ENCODE data around the gene HOXC5.

The HOXC5 gene

GRCh38 chr12:54021432-54022013 is 11.3 kb upstream of the HOXC5 start:
- DNase-seq = no peak

GRCh38 chr12:54022960-54023884 is 9.6 kb upstream of the HOXC5 start:
- DNase-seq = no peak

DNA sequence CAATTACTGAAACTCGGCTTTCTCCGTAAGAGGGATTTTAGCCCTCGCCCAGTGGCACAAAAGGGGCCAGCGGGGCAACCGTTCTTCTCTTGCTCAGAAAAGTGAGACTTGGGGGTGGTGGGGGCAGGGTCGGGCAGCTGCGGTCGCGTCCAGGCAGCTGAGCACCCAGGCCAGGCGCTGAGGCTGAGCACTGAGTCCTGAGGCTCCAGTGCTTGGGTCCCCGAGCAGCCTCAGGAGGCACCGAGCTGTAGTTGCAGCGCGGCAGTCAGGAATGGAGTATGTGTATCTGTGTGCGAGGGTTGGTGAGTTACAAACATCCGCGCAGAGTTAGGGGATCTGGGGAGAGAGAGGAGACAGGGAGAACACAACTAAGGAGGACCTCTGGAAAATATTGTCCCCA is 8.7 kb upstream of the HOXC5 start:
- DNase-seq = no peak

DNA sequence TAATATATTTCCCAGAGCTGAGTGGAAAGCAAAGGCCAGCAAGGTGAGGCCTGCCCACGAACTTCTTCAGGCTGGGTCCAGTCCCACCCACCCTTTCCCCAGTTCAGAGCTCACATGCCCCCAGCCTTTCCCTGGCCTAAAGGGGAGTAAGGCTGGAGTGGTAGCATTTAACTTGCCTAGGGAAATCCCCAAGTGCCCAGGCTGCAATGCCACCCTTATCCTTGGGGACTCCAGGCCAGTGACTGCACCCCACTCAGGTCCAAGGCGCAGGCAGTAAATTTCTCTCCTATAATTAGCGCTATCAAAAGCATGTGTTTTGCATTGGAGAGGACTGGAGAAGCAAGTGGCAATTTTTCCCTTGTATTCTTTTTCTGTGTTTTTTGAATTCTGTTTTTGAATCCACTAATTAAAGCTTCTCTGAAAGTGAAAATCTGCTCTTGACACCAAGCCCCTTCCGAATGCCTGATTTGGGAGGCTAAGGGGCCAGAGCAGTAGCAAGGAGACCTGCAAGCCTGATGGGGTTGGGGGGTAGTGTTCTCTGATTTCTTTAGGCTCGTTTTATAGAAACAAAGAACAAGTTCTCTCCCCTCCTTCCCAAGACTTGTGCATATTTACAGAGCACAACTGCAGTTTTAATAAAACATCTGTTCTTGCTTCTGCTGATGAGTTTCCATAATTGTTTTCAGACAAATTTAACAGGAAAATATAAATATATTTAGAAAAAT is 8.1 kb upstream of the HOXC5 start:
- DNase-seq = no peak

GRCh38 chr12:54025499-54026405 is 7.1 kb upstream of the HOXC5 start:
- DNase-seq = no peak

GRCh38 chr12:54026640-54027441 is 6.0 kb upstream of the HOXC5 start:
- DNase-seq = no peak

GRCh38 chr12:54027442-54027786 is 5.4 kb upstream of the HOXC5 start:
- DNase-seq = no peak

DNA sequence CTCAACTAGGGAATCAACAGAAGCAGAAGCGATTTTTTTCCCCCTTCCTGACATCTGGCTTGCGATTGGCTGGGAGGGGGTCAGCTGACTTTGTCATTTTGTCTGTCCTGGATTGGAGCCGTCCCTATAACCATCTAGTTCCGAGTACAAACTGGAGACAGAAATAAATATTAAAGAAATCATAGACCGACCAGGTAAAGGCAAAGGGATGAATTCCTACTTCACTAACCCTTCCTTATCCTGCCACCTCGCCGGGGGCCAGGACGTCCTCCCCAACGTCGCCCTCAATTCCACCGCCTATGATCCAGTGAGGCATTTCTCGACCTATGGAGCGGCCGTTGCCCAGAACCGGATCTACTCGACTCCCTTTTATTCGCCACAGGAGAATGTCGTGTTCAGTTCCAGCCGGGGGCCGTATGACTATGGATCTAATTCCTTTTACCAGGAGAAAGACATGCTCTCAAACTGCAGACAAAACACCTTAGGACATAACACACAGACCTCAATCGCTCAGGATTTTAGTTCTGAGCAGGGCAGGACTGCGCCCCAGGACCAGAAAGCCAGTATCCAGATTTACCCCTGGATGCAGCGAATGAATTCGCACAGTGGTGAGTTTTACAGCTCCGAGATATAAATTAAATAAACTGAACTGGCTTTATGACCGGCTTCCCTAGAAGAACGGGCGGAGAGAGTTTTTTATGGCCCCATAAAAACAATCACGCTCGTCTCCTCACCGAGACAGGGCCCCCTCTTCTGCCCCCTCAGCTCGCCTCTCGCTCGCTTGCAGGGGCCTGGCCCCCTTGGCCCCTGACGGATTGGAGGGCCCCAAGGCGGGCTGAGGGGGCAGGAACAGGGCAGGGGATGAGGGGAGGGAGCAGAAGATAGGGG is 4.3 kb upstream of the HOXC5 start, which contains the start of gene HOXC6:
Gene HOXC6, plus strand, starts transcription at position 127 of the 888 bp plus-strand sequence. Its CDS starts 82 bp downstream, at position 209.
- no peak for DNase-seq

DNA sequence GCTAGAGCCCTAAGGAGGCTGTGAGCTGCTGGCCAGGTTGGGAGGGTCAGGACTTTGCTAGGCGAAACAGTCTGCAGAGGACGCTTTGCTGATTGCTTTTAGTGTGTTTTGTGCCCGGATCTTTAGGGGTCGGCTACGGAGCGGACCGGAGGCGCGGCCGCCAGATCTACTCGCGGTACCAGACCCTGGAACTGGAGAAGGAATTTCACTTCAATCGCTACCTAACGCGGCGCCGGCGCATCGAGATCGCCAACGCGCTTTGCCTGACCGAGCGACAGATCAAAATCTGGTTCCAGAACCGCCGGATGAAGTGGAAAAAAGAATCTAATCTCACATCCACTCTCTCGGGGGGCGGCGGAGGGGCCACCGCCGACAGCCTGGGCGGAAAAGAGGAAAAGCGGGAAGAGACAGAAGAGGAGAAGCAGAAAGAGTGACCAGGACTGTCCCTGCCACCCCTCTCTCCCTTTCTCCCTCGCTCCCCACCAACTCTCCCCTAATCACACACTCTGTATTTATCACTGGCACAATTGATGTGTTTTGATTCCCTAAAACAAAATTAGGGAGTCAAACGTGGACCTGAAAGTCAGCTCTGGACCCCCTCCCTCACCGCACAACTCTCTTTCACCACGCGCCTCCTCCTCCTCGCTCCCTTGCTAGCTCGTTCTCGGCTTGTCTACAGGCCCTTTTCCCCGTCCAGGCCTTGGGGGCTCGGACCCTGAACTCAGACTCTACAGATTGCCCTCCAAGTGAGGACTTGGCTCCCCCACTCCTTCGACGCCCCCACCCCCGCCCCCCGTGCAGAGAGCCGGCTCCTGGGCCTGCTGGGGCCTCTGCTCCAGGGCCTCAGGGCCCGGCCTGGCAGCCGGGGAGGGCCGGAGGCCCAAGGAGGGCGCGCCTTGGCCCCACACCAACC is 3.1 kb upstream of the HOXC5 start:
- no peak for DNase-seq

- no peak for DNase-seq
Observed at GRCh38 chr12:54030442-54030801, 2.4 kb upstream of the HOXC5 start.

DNA sequence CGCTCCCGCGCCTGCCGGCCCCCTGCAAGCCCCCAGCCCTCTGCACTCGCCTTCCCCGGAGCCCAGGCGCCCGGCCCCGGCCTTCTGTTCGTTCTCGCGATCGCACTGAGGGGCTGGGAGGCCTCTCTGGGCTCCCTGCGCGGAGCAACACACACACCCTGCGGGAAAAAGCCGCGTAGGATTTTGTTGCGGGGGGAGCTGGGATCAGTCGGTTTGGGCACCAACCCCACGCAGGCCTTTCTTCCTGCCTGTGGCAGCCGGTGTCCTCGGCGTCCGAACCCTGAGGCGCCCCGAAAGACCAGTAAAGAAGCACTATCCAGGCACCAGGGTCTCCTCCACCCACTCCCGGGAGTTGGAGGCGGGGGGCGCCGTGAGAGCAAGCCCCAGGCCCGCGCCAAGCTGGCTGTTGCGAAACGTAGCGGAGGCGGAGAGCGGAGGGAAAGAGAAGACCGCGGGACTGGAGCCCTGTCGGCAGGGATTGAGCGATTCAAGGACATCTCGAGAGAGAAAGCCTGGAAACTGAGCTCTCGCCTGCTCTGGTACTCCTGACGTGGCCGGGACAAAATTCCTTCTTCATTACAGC is 1.9 kb upstream of the HOXC5 start:
- no peak for DNase-seq

DNA sequence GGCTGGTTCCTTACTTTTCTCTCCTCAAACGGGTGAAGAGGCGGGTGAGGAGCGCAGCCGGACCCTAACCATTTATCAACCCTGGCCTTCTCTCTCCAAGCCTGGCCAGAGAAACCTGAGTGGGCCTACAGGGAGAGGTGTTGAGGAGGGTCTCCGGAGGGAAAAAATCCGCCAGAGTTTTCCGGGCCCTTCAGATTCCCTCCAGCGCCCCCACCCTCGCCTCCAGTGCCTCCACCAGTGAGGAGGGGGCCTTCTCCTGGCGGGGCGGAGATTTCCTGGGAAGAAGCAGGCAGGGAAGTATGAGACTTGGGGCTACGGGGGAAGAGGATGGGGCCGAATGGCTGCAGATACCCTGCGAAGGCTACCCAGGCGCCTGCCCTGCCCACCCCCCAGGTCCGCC is 1.4 kb upstream of the HOXC5 start:
- no peak for DNase-seq

DNA sequence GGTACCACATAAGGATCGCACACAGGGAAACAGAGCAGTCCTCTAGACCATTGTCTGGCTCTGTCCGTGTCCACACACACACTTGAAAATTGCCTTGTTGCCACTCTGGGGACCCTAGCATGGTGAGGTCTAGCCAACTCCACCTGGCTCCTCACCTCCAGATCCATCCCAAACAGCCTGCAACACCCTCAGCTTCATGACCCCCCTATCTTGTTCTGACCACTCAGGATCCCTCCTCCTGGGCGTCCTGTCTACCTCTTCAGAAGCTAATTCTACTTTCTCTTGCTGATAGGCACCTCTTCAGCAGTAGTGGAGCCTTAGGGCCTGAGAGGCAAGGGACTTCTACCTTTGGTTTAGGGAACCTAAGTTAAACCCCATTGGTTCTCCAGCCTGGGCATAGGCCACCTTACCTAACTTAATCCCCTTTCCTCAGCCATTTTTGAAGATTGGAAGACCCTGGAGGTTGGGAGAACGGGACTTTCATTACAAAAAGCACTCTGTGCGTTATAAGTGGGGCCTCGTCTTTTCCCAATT is 697 bp upstream of the HOXC5 start:
- no peak for DNase-seq

DNA sequence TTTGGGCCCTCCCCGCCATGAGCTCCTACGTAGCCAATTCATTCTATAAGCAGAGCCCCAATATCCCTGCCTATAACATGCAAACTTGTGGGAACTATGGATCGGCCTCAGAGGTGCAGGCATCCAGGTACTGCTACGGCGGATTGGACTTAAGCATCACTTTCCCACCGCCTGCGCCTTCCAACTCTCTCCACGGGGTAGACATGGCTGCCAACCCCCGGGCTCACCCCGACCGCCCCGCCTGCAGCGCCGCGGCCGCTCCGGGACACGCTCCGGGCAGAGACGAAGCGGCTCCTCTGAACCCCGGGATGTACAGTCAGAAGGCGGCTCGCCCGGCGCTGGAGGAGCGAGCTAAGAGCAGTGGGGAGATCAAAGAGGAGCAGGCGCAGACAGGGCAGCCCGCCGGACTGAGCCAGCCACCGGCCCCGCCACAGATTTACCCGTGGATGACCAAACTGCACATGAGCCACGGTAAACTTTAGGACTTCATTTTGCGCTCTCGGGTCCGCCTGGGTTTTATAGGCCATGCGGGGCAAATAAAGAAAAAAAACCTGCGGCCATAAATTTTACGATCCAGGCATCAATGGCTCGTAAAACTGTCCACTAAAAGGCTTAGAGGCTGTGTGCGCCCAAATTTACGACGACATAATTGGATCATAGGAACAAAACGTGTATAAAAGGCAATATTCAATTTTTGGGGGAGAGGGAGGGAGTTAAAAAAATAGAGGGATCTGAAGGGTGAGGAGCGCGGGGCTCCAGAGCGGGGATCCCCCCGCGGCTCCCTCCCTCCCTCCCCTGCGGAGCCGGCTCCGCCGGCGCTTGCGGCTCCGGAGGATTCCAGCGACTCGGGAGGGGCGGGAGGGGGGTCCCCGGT is 493 bp downstream of the HOXC5 start:
- DNase-seq = no peak

DNA sequence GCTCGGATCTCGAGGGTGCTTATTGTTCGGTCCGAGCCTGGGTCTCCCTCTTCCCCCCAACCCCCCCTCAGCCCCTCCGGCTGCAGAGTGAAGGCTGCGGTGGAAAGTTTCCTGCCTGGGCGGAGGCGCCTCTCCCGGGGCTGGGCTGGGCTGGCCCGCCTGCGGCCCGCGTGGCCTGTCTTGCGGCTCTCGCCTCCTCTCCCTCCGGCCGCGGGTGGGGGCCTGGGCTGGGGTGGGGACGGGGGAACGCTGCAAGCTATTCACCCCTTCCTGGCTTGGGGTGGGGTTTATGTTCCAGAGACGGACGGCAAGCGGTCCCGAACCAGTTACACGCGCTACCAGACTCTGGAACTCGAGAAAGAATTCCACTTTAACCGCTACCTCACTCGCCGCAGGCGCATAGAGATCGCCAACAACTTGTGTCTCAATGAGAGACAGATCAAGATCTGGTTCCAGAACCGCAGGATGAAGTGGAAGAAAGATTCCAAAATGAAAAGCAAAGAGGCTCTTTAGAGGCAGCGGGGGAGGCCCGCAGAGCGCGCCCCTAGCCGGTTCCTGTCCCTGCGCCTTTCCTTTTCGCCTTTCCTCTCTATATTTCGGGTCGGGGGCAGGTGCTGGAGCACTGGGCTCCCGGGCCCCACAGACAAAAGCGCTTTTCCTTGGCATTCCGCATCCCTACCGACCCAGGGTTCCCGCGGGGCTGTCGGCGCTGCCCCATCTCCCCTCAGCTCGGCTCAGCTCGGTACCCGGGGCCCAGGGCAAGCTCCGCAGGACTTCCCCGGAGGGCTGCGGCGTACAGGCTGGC is 1.3 kb downstream of the HOXC5 start:
- DNase-seq = no peak

GRCh38 chr12:54034785-54035310 is 2.0 kb downstream of the HOXC5 start:
- DNase-seq = no peak

Data from midbrain (tissue), 1 donor.